Neural progenitor cell (in vitro differentiated cells): Measurements from ENCODE around the gene RPL6. TPM values are rescaled to one million over a fixed set of nuclear protein-coding genes. Genes with fewer than 3 reads are reported as not detected.
A peak's percentile ranks its signal among the peaks of the same experiment; 100 is the strongest.

Experiments
- DNase-seq: peaks from one replicate; pipeline ENCODE4 v3.0.0-alpha.2; 2016; ENCODE audit warnings: low spot score
- H2AFZ ChIP-seq: fragments of 200-600 bp; sonication (generic); replicated peaks from 2 replicates; pipeline ENCODE4 v1.6.1; 2016; ENCODE audit warnings: antibody characterized with exemption
- H3F3A ChIP-seq: fragments of 200-600 bp; sonication (generic); 2 replicates; pipeline ENCODE4 v1.6.1; 2016; ENCODE audit warnings: antibody characterized with exemption, low read depth
- H3K27ac ChIP-seq: fragments of 200-600 bp; sonication (generic); 2 replicates; pipeline ENCODE4 v1.5.1; 2016; ENCODE audit warnings: mild to moderate bottlenecking
- H3K27me3 ChIP-seq: fragments of 200-600 bp; sonication (generic); 2 replicates; pipeline ENCODE4 v1.6.1; 2016; ENCODE audit warnings: mild to moderate bottlenecking, moderate library complexity
- H3K36me3 ChIP-seq: fragments of 200-600 bp; sonication (generic); 2 replicates; pipeline ENCODE4 v1.5.1; 2016
- H3K4me1 ChIP-seq: fragments of 200-600 bp; sonication (generic); 2 replicates; pipeline ENCODE4 v1.6.1; 2016; ENCODE audit warnings: mixed run types
- H3K4me2 ChIP-seq: fragments of 200-600 bp; sonication (generic); 2 replicates; pipeline ENCODE4 v1.6.1; 2016
- H3K4me3 ChIP-seq: fragments of 200-600 bp; sonication (generic); 2 replicates; pipeline ENCODE4 v1.5.1; 2016
- H3K79me2 ChIP-seq: fragments of 200-600 bp; sonication (generic); 2 replicates; pipeline ENCODE4 v1.6.1; 2016; ENCODE audit warnings: low read depth
- H3K9ac ChIP-seq: fragments of 200-600 bp; sonication (generic); 2 replicates; pipeline ENCODE4 v1.6.1; 2016
- H3K9me3 ChIP-seq: fragments of 200-600 bp; sonication (generic); 2 replicates; pipeline ENCODE4 v1.5.1; 2016; ENCODE audit warnings: low read depth
- H4K20me1 ChIP-seq: fragments of 200-600 bp; sonication (generic); 2 replicates; pipeline ENCODE4 v1.6.1; 2016; ENCODE audit warnings: low read depth
- H3K27ac Mint-ChIP-seq: 3 replicates; pipeline ENCODE4 v1.8.0; 2021; ENCODE audit warnings: mixed read lengths
- H3K27me3 Mint-ChIP-seq: 2 replicates; pipeline ENCODE4 v1.8.0; 2022; ENCODE audit warnings: low read depth, mild to moderate bottlenecking, inconsistent platforms, moderate library complexity, mixed read lengths; ENCODE audit not compliant: insufficient read depth
- H3K36me3 Mint-ChIP-seq: 3 replicates; pipeline ENCODE4 v1.8.0; 2021; ENCODE audit warnings: mixed read lengths
- H3K4me1 Mint-ChIP-seq: 3 replicates; pipeline ENCODE4 v1.8.0; 2021; ENCODE audit warnings: mixed read lengths
- H3K4me3 Mint-ChIP-seq: 3 replicates; pipeline ENCODE4 v1.8.0; 2021; ENCODE audit warnings: mild to moderate bottlenecking, moderate library complexity, mixed read lengths
- H3K9me3 Mint-ChIP-seq: 3 replicates; pipeline ENCODE4 v1.8.0; 2020; ENCODE audit warnings: mixed read lengths
- EZH2 ChIP-seq: fragments of 200-600 bp; sonication (generic); IDR thresholded peaks from 2 replicates; pipeline ENCODE4 v1.6.1; 2017; ENCODE audit warnings: antibody characterized with exemption, mild to moderate bottlenecking, moderate library complexity
- EZH2phosphoT487 ChIP-seq: fragments of 200-600 bp; sonication (generic); IDR thresholded peaks from 2 replicates; pipeline ENCODE4 v1.6.1; 2017; ENCODE audit warnings: antibody characterized with exemption
- total RNA-seq: library from RNA; depleted of rRNA; stranded (reverse); fragments of >200 nt; gene quantifications from 2 replicates; pipeline ENCODE4 v1.2.3, GENCODE V29; 2015; ENCODE audit warnings: low replicate concordance
- TF ChIP-seq, protein P1 (sequence below): fragments of 200-600 bp; sonication (generic); IDR thresholded peaks from 2 replicates; pipeline ENCODE4 v1.5.1; 2017; ENCODE audit warnings: antibody characterized with exemption, mild to moderate bottlenecking

Gene RPL6
- total RNA-seq, 1 donor from 2014 or later, result 3,685 TPM

DNA sequence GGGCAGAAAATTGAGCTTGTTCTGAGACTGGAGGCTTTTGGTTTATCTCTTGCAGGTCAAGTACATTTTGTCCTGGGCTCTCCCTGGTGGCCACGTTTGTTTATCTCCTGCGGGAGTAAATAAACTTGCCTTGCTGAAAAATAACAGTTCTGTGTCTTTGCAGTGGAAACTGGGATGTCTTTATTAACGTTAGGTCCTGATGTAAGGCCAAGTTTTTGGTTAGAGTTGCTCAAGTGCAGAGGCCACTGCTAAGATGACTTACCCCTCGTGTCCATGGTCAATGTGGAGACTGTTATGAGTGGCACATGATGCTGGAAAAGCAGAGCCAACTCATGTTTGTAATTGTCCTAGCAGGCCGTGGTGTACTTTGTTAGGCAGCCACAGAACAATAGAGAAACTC, 13.1 kb upstream of the RPL6 start:
- H3K27ac ChIP-seq, result no peak overlapping the region
- H2AFZ ChIP-seq, result no peak overlapping the region
- H3K9me3 Mint-ChIP-seq, result no peaks in the 10 kb centered on the region
- no peak overlapping the region for H3K9ac ChIP-seq
- TF ChIP-seq, protein P1, sequence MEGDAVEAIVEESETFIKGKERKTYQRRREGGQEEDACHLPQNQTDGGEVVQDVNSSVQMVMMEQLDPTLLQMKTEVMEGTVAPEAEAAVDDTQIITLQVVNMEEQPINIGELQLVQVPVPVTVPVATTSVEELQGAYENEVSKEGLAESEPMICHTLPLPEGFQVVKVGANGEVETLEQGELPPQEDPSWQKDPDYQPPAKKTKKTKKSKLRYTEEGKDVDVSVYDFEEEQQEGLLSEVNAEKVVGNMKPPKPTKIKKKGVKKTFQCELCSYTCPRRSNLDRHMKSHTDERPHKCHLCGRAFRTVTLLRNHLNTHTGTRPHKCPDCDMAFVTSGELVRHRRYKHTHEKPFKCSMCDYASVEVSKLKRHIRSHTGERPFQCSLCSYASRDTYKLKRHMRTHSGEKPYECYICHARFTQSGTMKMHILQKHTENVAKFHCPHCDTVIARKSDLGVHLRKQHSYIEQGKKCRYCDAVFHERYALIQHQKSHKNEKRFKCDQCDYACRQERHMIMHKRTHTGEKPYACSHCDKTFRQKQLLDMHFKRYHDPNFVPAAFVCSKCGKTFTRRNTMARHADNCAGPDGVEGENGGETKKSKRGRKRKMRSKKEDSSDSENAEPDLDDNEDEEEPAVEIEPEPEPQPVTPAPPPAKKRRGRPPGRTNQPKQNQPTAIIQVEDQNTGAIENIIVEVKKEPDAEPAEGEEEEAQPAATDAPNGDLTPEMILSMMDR, result no peak
- TF ChIP-seq EZH2phosphoT487, result no peak
- TF ChIP-seq EZH2, result no peak
- H3K4me3 Mint-ChIP-seq, result no peak overlapping the region
- H4K20me1 ChIP-seq, result peaks cover 61% of the 10 kb centered on the region
- no peak for DNase-seq
- peak overlapping the region; percentile 39 for H3K27ac Mint-ChIP-seq
- no peak overlapping the region for H3K4me2 ChIP-seq
- peaks cover 2% of the 10 kb centered on the region for H3K36me3 Mint-ChIP-seq
- no peaks in the 10 kb centered on the region for H3K9me3 ChIP-seq
- H3K4me1 Mint-ChIP-seq, result peaks cover 15% of the 10 kb centered on the region
- H3K27me3 ChIP-seq, result no peaks in the 10 kb centered on the region
- H3K27me3 Mint-ChIP-seq, result peaks cover 2% of the 10 kb centered on the region
- peaks cover 96% of the 10 kb centered on the region for H3K79me2 ChIP-seq
- no peak overlapping the region for H3K4me3 ChIP-seq
- H3F3A ChIP-seq, result peaks cover 8% of the 10 kb centered on the region
- peaks cover 6% of the 10 kb centered on the region for H3K4me1 ChIP-seq
- H3K36me3 ChIP-seq, result no peaks in the 10 kb centered on the region

DNA sequence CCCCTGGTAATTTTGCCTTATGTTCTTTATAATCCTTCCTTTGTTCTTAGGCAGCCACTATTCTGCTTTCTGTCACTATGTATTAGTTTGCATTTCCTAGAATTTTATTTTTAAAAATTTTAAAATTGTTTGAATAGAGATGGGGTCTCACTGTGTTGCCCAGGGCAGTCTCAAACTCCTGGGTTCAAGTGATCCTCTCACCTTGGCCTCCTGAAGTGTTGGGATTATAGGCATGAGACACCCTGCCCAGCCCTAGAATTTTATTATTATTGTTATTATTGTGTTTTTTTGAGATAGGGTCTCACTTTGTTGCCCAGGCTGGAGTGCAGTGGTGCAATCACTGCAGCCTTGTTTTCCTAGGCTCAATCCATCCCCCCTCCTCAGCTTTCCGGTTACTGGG, 12.0 kb upstream of the RPL6 start:
- DNase-seq, result no peak
- Mint-ChIP-seq H3K4me1 (peaks cover 15% of the 10 kb centered on the region), H3K4me3 (no peak overlapping the region), H3K9me3 (no peaks in the 10 kb centered on the region), H3K36me3 (peaks cover 2% of the 10 kb centered on the region), H3K27ac (no peak overlapping the region), H3K27me3 (peaks cover 2% of the 10 kb centered on the region)
- H3K36me3 ChIP-seq, result no peaks in the 10 kb centered on the region
- H3K4me2 ChIP-seq, result no peak overlapping the region
- H3K9me3 ChIP-seq, result no peaks in the 10 kb centered on the region
- peaks cover 85% of the 10 kb centered on the region for H3K79me2 ChIP-seq
- H3K4me1 ChIP-seq, result peaks cover 6% of the 10 kb centered on the region
- H2AFZ ChIP-seq, result no peak overlapping the region
- TF ChIP-seq EZH2 (no peak), EZH2phosphoT487 (no peak)
- TF ChIP-seq, protein P1, result no peak
- H4K20me1 ChIP-seq, result peaks cover 60% of the 10 kb centered on the region
- no peaks in the 10 kb centered on the region for H3K27me3 ChIP-seq
- peaks cover 8% of the 10 kb centered on the region for H3F3A ChIP-seq
- H3K4me3 ChIP-seq, result no peak overlapping the region
- no peak overlapping the region for H3K9ac ChIP-seq
- no peak overlapping the region for H3K27ac ChIP-seq

DNA sequence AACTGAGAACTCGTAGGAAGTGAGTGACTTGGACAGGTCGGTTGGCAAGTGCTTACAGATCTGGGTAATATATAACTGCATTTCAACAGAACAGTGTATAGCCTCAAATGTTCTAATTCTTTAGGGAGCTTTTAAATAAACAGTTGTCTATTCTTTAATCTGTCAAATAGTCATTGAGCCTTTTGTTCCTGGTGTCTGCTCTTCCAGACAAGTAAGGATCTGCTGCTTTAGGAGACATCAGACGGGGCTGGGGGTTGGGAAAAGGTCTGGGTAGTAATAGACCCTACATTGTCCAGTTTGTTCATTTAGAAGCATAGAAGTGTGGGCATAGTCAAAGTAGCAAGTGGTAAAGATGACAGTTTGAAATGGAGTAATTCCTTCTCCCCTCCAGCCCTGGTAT, 11.3 kb upstream of the RPL6 start:
- Histone ChIP-seq H3K79me2 (peaks cover 79% of the 10 kb centered on the region), H3F3A (peaks cover 8% of the 10 kb centered on the region), H3K9ac (no peak overlapping the region), H3K4me1 (peaks cover 6% of the 10 kb centered on the region), H3K27me3 (no peaks in the 10 kb centered on the region), H3K4me3 (no peak overlapping the region), H3K4me2 (peak overlapping the region; percentile 82), H3K27ac (no peak overlapping the region), H3K36me3 (no peaks in the 10 kb centered on the region), H4K20me1 (peaks cover 54% of the 10 kb centered on the region), H3K9me3 (no peaks in the 10 kb centered on the region), H2AFZ (no peak overlapping the region)
- H3K27me3 Mint-ChIP-seq, result peaks cover 2% of the 10 kb centered on the region
- peak overlapping the region; percentile 98 for H3K4me3 Mint-ChIP-seq
- no peak overlapping the region for H3K27ac Mint-ChIP-seq
- no peaks in the 10 kb centered on the region for H3K9me3 Mint-ChIP-seq
- no peak for DNase-seq
- peaks cover 15% of the 10 kb centered on the region for H3K4me1 Mint-ChIP-seq
- TF ChIP-seq, protein P1, result no peak
- no peak for TF ChIP-seq EZH2phosphoT487
- no peak for TF ChIP-seq EZH2
- H3K36me3 Mint-ChIP-seq, result peaks cover 2% of the 10 kb centered on the region
